ENCODE measurements around the gene USP26. TPM values are rescaled to one million over a fixed set of nuclear protein-coding genes. Genes with fewer than 3 reads are reported as not detected.

USP26 gene, protein sequence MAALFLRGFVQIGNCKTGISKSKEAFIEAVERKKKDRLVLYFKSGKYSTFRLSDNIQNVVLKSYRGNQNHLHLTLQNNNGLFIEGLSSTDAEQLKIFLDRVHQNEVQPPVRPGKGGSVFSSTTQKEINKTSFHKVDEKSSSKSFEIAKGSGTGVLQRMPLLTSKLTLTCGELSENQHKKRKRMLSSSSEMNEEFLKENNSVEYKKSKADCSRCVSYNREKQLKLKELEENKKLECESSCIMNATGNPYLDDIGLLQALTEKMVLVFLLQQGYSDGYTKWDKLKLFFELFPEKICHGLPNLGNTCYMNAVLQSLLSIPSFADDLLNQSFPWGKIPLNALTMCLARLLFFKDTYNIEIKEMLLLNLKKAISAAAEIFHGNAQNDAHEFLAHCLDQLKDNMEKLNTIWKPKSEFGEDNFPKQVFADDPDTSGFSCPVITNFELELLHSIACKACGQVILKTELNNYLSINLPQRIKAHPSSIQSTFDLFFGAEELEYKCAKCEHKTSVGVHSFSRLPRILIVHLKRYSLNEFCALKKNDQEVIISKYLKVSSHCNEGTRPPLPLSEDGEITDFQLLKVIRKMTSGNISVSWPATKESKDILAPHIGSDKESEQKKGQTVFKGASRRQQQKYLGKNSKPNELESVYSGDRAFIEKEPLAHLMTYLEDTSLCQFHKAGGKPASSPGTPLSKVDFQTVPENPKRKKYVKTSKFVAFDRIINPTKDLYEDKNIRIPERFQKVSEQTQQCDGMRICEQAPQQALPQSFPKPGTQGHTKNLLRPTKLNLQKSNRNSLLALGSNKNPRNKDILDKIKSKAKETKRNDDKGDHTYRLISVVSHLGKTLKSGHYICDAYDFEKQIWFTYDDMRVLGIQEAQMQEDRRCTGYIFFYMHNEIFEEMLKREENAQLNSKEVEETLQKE
- 0.03 TPM for polyA plus RNA-seq (2013, experiment 1 of 2)
- 0.03 TPM for polyA plus RNA-seq (2013, experiment 2 of 2)

DNA sequence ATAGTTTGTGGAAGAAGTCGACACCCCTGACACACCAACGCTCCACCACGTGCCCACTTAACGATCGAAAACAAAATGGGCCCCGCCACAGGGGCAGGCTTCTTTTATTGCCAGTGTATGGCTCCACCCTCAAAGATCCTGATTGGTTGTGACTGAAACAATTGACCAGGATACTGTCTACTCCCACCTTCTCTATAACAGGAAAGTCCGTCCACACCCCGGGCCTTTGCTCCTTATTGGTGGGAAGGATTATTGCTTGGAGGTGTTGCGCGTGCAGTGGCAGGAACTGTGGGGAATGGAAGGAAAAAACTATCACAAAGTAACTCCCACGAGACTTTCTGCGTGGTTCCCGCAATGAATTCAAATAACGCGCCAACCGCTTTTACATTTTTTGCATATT lies at the start of gene USP26:
USP26 (minus strand) TSS at position 79 of the 400 bp plus-strand sequence. CDS start 68,889 bp downstream, outside the sequence.
- H3K18ac ChIP-seq (ENCODE audit: low read length) = no peak within 1 kb of the TSS
- H3K4me2 ChIP-seq (ENCODE audit: low read length) = no peak within 1 kb of the TSS
- DNase-seq = no peak
- H3K79me1 ChIP-seq (ENCODE audit: low read length) = no peaks in the 10 kb centered on the region
- no peak within 1 kb of the TSS for H3K23ac ChIP-seq (ENCODE audit: low read length)
- no peak within 1 kb of the TSS for H2BK5ac ChIP-seq (ENCODE audit: low read length)
- no peaks in the 10 kb centered on the region for H3K27me3 ChIP-seq (ENCODE audit: insufficient read depth, low read length, poor library complexity)
- H3K4ac ChIP-seq (ENCODE audit: low read depth, low read length) = no peak within 1 kb of the TSS
- no peaks in the 10 kb centered on the region for H3K79me2 ChIP-seq (ENCODE audit: control insufficient read depth, insufficient read depth, low read length)
- H3K56ac ChIP-seq (ENCODE audit: low read length) = no peak within 1 kb of the TSS
- H4K5ac ChIP-seq (ENCODE audit: low read length) = no peak within 1 kb of the TSS
- H3K27ac ChIP-seq (ENCODE audit: low read depth, low read length) = no peak within 1 kb of the TSS
- no peak within 1 kb of the TSS for H2BK120ac ChIP-seq (ENCODE audit: low read depth, low read length)
- no peak within 1 kb of the TSS for H4K8ac ChIP-seq (ENCODE audit: low read depth, low read length)
- no peaks in the 10 kb centered on the region for H3K36me3 ChIP-seq (ENCODE audit: control insufficient read depth, insufficient read depth, low read length)
- H2AK5ac ChIP-seq (ENCODE audit: low read length) = no peak within 1 kb of the TSS
- H2BK15ac ChIP-seq (replicated peaks; ENCODE audit: low read depth) = no peak within 1 kb of the TSS
- no peak within 1 kb of the TSS for H3K4me3 ChIP-seq (ENCODE audit: low read length)
- no peak within 1 kb of the TSS for H3K9ac ChIP-seq (ENCODE audit: low read length)
- no peaks in the 10 kb centered on the region for H3K4me1 ChIP-seq (ENCODE audit: control insufficient read depth, low read depth, low read length)
- WGBS (ENCODE audit: extremely low coverage, insufficient coverage, low lambda C conversion rate) = no CpG with 5 or more reads among the region's 16 CpGs

DNA sequence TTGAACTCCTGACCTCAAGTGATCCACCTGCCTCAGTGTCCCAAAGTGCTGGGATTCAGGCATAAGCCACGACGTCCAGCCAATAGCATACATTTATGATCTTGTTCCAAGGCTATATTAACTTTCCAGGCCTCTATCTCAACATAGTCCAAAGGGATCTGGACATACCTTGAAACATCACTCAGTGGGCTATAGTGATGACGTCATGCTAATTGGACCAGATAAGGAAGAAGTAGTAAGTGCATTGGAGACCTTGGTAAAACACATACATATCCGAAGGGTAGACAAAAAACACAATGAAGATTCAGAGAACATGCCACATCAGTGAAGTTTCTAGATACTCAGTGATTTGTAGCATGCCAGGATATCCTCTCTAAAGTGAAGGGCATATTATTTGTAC lies 37.4 kb upstream of the USP26 start:
- Histone ChIP-seq H3K79me2 (ENCODE audit: control insufficient read depth, insufficient read depth, low read length) (no peaks in the 10 kb centered on the region), H3K4ac (ENCODE audit: low read depth, low read length) (no peak overlapping the region), H3K36me3 (ENCODE audit: control insufficient read depth, insufficient read depth, low read length) (no peaks in the 10 kb centered on the region), H3K9ac (ENCODE audit: low read length) (no peak overlapping the region), H3K18ac (ENCODE audit: low read length) (no peak overlapping the region), H2BK5ac (ENCODE audit: low read length) (no peak overlapping the region), H2BK120ac (ENCODE audit: low read depth, low read length) (no peak overlapping the region), H3K27ac (ENCODE audit: low read depth, low read length) (no peak overlapping the region), H2AK5ac (ENCODE audit: low read length) (no peak overlapping the region), H3K4me3 (ENCODE audit: low read length) (no peak overlapping the region), H3K4me2 (ENCODE audit: low read length) (no peak overlapping the region), H4K8ac (ENCODE audit: low read depth, low read length) (no peak overlapping the region), H3K79me1 (ENCODE audit: low read length) (no peaks in the 10 kb centered on the region), H3K56ac (ENCODE audit: low read length) (no peak overlapping the region), H3K27me3 (ENCODE audit: insufficient read depth, low read length, poor library complexity) (no peaks in the 10 kb centered on the region), H3K23ac (ENCODE audit: low read length) (no peak overlapping the region), H4K5ac (ENCODE audit: low read length) (no peak overlapping the region), H2BK15ac (replicated peaks; ENCODE audit: low read depth) (no peak overlapping the region), H3K4me1 (ENCODE audit: control insufficient read depth, low read depth, low read length) (no peaks in the 10 kb centered on the region)
- WGBS (ENCODE audit: extremely low coverage, insufficient coverage, low lambda C conversion rate) = no CpG with 5 or more reads among the region's 4 CpGs
- DNase-seq = no peak

DNA sequence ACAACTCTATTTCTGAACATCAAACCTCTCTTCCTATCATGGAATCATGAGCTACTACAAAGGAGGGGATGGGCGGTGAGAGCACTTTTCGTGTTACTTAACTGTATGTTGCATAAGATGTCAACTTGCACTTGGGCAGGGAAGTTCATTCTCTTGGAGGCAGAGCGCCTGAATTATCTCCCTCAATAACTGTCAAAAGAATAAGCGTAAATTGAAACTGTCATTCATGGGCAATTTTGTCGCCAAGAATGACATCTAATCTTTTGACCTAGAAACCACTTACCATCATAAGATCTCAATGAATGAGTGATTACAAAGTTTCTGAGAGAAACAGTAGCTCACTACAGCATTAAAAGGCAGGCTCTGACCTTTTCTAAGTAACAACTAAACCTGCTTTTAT lies 23.5 kb upstream of the USP26 start:
- Histone ChIP-seq H3K36me3 (ENCODE audit: control insufficient read depth, insufficient read depth, low read length) (no peaks in the 10 kb centered on the region), H3K23ac (ENCODE audit: low read length) (no peak overlapping the region), H2BK15ac (replicated peaks; ENCODE audit: low read depth) (no peak overlapping the region)

DNA sequence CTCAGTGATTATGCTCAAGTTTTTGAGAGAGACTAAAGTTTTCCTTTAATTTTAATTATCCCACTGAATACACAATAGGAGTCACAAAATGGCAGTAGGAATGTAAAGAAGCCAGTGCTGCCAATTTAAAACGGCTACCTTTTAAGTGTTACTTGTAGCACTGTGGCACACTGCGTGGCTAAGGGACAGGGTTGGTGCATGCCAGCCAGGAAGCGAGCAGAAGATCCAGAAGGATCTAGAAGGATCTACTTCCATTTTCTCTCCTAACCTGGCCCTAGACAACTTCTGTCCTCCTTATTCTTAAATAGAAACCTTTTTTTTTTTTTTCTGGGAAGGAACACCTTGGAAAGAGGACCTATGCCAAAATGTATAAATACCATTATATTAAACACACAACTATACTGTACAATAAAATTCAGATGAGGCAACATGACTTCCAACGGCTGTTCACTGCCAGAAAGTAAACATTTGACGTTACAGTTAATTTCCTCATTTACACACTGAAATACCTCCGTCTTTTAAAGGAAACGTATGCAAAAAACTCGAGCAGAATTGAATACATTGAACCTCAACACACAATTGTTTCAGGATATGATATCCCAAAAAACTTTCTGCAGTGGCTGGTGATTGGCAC lies 2.7 kb downstream of the USP26 start:
- no peak overlapping the region for H4K5ac ChIP-seq (ENCODE audit: low read length)
- H3K27ac ChIP-seq (ENCODE audit: low read depth, low read length) = no peak overlapping the region
- no CpG with 5 or more reads among the region's 8 CpGs for WGBS (ENCODE audit: extremely low coverage, insufficient coverage, low lambda C conversion rate)

More for the DNA sequence above, 23.5 kb upstream of the USP26 start:
- Histone ChIP-seq H3K56ac (ENCODE audit: low read length) (no peak overlapping the region), H3K4me1 (ENCODE audit: control insufficient read depth, low read depth, low read length) (no peaks in the 10 kb centered on the region), H3K79me2 (ENCODE audit: control insufficient read depth, insufficient read depth, low read length) (no peaks in the 10 kb centered on the region), H3K27ac (ENCODE audit: low read depth, low read length) (no peak overlapping the region), H2BK5ac (ENCODE audit: low read length) (no peak overlapping the region), H3K4me3 (ENCODE audit: low read length) (no peak overlapping the region), H3K18ac (ENCODE audit: low read length) (no peak overlapping the region), H4K5ac (ENCODE audit: low read length) (no peak overlapping the region), H3K4ac (ENCODE audit: low read depth, low read length) (no peak overlapping the region), H3K79me1 (ENCODE audit: low read length) (no peaks in the 10 kb centered on the region), H3K9ac (ENCODE audit: low read length) (no peak overlapping the region), H3K4me2 (ENCODE audit: low read length) (no peak overlapping the region), H2AK5ac (ENCODE audit: low read length) (no peak overlapping the region), H4K8ac (ENCODE audit: low read depth, low read length) (no peak overlapping the region), H2BK120ac (ENCODE audit: low read depth, low read length) (no peak overlapping the region), H3K27me3 (ENCODE audit: insufficient read depth, low read length, poor library complexity) (no peaks in the 10 kb centered on the region)
- DNase-seq = no peak
- WGBS (ENCODE audit: extremely low coverage, insufficient coverage, low lambda C conversion rate) = no CpG with 5 or more reads among the region's 5 CpGs

DNA sequence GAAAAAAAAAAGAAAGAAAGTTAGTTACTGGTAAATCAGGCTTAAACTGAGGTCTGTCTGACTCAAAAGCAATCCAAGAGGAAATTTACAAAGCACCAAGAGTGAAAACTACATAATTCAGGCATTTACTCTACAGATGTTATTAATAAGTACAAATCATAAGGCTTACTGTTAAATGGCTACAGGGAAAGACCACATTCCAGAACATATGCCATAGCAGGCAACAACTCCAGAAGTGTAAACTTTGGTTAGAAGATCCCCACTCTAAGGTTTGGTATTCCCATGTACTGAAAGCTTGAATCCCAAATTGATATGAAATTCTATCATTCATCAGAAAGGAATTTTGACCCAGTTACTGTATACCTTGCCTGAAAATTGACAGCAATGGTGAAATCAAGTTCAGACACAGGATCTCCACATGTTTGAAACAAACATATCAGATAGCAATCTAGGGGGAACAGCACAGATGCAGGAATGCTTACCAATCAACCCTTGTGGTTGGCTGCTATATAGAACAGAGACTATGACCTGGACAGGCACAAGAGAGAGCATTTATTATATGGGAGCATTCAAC lies 6.6 kb downstream of the USP26 start:
- no peak overlapping the region for H3K4ac ChIP-seq (ENCODE audit: low read depth, low read length)
- no peak for DNase-seq
- no peak overlapping the region for H3K18ac ChIP-seq (ENCODE audit: low read length)

More for the DNA sequence above, 2.7 kb downstream of the USP26 start:
- Histone ChIP-seq H4K8ac (ENCODE audit: low read depth, low read length) (no peak overlapping the region), H3K9ac (ENCODE audit: low read length) (no peak overlapping the region), H3K79me1 (ENCODE audit: low read length) (no peaks in the 10 kb centered on the region), H3K36me3 (ENCODE audit: control insufficient read depth, insufficient read depth, low read length) (no peaks in the 10 kb centered on the region), H2AK5ac (ENCODE audit: low read length) (no peak overlapping the region), H3K4ac (ENCODE audit: low read depth, low read length) (no peak overlapping the region), H3K4me2 (ENCODE audit: low read length) (no peak overlapping the region), H3K56ac (ENCODE audit: low read length) (no peak overlapping the region), H3K4me3 (ENCODE audit: low read length) (no peak overlapping the region), H2BK15ac (replicated peaks; ENCODE audit: low read depth) (no peak overlapping the region), H3K18ac (ENCODE audit: low read length) (no peak overlapping the region), H3K27me3 (ENCODE audit: insufficient read depth, low read length, poor library complexity) (no peaks in the 10 kb centered on the region), H2BK120ac (ENCODE audit: low read depth, low read length) (no peak overlapping the region), H3K79me2 (ENCODE audit: control insufficient read depth, insufficient read depth, low read length) (no peaks in the 10 kb centered on the region), H3K23ac (ENCODE audit: low read length) (no peak overlapping the region), H3K4me1 (ENCODE audit: control insufficient read depth, low read depth, low read length) (no peaks in the 10 kb centered on the region), H2BK5ac (ENCODE audit: low read length) (no peak overlapping the region)
- DNase-seq = no peak

More for the DNA sequence above, 6.6 kb downstream of the USP26 start:
- Histone ChIP-seq H3K23ac (ENCODE audit: low read length) (no peak overlapping the region), H3K79me1 (ENCODE audit: low read length) (no peaks in the 10 kb centered on the region), H3K4me1 (ENCODE audit: control insufficient read depth, low read depth, low read length) (no peaks in the 10 kb centered on the region), H3K36me3 (ENCODE audit: control insufficient read depth, insufficient read depth, low read length) (no peaks in the 10 kb centered on the region), H4K5ac (ENCODE audit: low read length) (no peak overlapping the region), H3K4me2 (ENCODE audit: low read length) (no peak overlapping the region), H3K9ac (ENCODE audit: low read length) (no peak overlapping the region), H3K56ac (ENCODE audit: low read length) (no peak overlapping the region), H2AK5ac (ENCODE audit: low read length) (no peak overlapping the region), H3K4me3 (ENCODE audit: low read length) (no peak overlapping the region), H2BK120ac (ENCODE audit: low read depth, low read length) (no peak overlapping the region), H3K27ac (ENCODE audit: low read depth, low read length) (no peak overlapping the region), H2BK5ac (ENCODE audit: low read length) (no peak overlapping the region), H2BK15ac (replicated peaks; ENCODE audit: low read depth) (no peak overlapping the region), H3K27me3 (ENCODE audit: insufficient read depth, low read length, poor library complexity) (no peaks in the 10 kb centered on the region), H3K79me2 (ENCODE audit: control insufficient read depth, insufficient read depth, low read length) (no peaks in the 10 kb centered on the region), H4K8ac (ENCODE audit: low read depth, low read length) (no peak overlapping the region)
